ENCODE results near the gene GNAI3.

DNA sequence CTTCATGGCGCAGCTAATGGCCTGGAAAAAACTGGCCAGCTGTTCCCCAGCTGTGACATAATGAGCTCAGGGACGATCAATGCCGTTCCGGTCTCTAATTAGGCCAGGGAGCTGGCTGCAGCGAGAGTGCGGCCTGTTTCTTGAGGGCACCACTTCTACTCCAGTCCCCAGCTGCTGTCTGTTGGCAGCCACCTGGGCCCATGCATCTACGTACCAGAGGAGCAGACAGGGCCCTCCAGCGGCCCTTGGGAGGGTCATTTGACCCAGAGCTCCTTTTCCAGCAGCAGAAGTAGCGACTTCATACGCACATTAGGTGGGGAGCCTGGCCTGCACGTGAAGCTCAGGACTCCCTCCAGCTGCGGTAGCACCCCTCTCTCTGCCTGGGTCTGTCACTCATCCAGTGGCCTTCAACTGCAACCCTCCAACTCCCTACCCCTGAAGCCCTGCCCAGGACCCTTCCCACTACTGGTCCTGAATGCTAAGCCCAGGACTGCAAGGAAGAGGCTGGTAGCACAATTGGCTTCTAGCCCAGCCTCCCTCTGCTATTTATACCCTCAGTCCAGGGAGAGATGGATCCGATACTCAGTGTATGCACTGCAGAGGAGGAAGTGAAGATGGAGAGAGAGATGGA, 17.8 kb upstream of the GNAI3 start:
- no peak for TF ChIP-seq POLR2A (IDR thresholded peaks at IDR 0.05)
- TF ChIP-seq, protein P1, sequence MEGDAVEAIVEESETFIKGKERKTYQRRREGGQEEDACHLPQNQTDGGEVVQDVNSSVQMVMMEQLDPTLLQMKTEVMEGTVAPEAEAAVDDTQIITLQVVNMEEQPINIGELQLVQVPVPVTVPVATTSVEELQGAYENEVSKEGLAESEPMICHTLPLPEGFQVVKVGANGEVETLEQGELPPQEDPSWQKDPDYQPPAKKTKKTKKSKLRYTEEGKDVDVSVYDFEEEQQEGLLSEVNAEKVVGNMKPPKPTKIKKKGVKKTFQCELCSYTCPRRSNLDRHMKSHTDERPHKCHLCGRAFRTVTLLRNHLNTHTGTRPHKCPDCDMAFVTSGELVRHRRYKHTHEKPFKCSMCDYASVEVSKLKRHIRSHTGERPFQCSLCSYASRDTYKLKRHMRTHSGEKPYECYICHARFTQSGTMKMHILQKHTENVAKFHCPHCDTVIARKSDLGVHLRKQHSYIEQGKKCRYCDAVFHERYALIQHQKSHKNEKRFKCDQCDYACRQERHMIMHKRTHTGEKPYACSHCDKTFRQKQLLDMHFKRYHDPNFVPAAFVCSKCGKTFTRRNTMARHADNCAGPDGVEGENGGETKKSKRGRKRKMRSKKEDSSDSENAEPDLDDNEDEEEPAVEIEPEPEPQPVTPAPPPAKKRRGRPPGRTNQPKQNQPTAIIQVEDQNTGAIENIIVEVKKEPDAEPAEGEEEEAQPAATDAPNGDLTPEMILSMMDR (IDR thresholded peaks at IDR 0.05): no peak

Data from body of pancreas (tissue), 4 donors.